ENCODE results near the gene ANKRD39.

DNA sequence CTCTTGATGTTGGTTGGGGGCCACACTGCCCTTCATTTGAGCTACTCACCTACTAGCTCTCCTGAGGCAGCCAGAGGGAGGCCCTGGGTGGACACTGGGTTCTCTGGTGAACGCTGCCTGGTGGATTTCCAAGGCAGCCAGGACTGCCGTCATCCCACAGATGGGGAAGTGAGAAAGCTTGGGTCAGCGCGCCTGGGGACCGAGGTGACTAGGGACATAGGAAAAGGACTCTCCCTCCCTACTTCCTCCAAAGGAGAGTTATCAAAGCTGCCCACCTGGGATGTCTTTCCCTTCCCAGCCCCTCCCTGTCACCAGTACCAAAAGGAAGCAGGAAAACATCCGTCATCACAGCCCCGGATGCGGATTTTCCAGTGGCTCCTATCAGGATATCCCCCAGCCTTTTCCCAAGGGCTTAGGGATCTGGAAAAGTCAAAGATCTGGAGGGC is 15.9 kb upstream of the ANKRD39 start:
- TF ChIP-seq, protein P1, sequence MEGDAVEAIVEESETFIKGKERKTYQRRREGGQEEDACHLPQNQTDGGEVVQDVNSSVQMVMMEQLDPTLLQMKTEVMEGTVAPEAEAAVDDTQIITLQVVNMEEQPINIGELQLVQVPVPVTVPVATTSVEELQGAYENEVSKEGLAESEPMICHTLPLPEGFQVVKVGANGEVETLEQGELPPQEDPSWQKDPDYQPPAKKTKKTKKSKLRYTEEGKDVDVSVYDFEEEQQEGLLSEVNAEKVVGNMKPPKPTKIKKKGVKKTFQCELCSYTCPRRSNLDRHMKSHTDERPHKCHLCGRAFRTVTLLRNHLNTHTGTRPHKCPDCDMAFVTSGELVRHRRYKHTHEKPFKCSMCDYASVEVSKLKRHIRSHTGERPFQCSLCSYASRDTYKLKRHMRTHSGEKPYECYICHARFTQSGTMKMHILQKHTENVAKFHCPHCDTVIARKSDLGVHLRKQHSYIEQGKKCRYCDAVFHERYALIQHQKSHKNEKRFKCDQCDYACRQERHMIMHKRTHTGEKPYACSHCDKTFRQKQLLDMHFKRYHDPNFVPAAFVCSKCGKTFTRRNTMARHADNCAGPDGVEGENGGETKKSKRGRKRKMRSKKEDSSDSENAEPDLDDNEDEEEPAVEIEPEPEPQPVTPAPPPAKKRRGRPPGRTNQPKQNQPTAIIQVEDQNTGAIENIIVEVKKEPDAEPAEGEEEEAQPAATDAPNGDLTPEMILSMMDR (IDR thresholded peaks at IDR 0.05 in 8 of 11, conservative IDR thresholded peaks at IDR 0.05 in 3 of 11) = no peak
- TF ChIP-seq POLR2AphosphoS5 (IDR thresholded peaks at IDR 0.05) = peak in 2 of 3 donors; percentile 68 to 74
